M059J (cell line): Measurements from ENCODE around the gene PXDC1. TPM values are rescaled to one million over a fixed set of nuclear protein-coding genes. Genes with fewer than 3 reads are reported as not detected.
"Not testable (repeated sequence)": the region's sequence is repeated elsewhere in the genome, so short reads cannot be mapped to it uniquely, and the experiment has no call there.

Source experiments
- DNase-seq: peaks from one replicate; pipeline ENCODE4 v3.0.0-alpha.2; 2012; ENCODE audit warnings: low read depth
- total RNA-seq: library from RNA; depleted of rRNA; stranded (reverse); fragments of >200 nt; shearing (Covaris generic); gene quantifications from 2 replicates; pipeline ENCODE4 v1.2.3, GENCODE V29; 2014

PXDC1 gene
- total RNA-seq, 1 experiment from 2014 or later: 89.8 TPM

GRCh38 chr6:3732345-3733141, 19.0 kb downstream of the PXDC1 start:
- peak; percentile 78 for DNase-seq

GRCh38 chr6:3731700-3732099, 19.8 kb downstream of the PXDC1 start:
- DNase-seq: no peak

DNA sequence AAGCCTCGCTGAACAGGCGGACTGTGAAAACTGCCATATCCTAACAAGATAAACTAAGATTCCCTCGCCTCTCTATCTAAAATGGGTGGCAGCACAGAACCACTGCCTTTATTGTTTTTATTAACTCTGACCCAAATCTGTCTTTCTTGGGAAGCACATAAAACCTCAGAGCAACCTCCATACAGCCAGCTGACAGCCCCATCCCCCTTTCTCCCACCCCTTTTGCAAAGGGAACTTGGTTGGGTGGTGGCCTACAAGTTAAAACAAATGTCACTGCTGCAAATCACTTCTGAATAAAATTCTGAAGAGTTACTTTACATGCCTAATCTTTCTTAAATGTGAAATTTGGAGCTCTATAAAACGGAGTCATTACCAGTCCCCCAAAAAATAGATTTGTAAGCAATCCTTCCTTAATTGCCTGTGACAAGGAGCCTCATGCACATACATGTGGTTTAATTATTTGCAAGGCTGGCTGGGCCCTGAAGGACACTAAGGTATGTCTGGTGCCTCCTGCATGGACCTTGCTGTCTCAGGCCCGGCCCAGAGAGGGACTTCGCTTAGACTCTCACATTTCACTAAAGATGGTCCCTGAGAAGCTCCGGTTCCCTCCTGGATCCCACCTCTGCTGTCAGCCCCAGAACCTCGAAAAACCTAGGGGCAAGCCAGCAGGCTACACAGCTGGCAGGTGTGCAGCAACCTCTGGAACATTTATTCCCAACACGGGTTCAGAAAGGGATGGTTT, 21.7 kb downstream of the PXDC1 start:
- DNase-seq: no peak

- DNase-seq: no peak
Observed at GRCh38 chr6:3727593-3728108, 23.9 kb downstream of the PXDC1 start.

GRCh38 chr6:3727036-3727435, 24.5 kb downstream of the PXDC1 start:
- no peak for DNase-seq

DNA sequence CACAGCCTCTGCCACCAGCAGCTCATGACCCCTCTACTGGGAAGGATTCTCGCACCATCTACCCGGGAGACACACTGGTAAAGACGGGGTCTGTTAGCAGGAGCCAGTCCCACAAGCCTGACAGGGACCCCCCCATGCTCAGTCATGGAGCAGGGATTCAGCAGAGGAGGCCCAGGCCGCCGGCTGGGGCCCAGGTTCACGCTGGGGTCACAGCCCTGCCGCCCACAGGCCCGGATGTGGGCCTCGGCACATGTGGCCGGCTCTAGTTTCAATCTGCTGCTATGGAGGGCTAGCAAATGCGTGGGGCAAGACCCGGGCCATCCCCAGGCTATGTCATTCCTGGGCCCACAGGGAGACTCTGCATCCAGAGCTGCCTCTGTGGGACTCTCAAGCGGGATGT, 25.1 kb downstream of the PXDC1 start:
- DNase-seq: no peak

DNA sequence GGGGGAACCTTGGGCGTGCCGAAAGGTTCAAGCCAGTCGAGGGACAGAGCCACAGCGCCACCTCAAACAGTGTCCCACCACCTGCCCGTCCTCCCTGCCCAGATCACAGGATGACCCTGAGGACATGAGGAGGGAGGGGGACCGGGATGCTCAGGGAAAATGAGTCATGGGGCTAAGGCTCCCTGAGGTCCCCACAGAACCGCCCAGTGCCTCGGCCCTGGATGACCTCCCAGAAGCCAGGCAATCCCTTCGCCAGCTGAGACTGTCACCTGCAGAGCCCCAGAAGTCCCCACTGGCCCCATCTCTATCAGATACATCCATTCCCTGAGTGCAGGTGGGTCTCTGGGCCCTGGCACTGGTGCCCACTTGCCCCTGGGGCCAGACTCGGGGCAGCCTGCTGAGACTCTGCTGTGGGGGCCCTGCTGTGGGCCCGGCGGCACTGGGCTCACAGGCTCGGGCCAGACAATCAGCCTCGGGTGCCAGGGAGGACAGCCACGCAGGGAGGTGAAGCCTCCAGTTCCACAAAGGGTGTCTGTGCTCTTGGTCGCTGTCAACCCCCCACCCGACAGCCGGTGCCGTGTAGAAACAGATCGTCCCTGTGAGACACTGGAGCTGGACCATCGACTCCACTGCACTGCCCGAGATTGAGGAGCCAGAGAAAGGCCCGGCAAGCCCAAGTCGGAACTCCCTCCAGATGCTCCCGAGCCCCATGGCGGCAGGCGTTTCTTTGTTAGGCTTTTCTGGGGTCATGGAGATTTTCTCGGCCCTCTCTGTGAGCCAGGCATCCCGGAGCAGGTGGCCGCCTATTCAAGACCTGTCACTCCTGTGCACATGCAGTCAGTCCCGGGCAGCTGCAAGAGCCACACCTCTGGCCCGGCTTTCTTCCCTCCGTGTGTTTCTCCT, 26.1 kb downstream of the PXDC1 start:
- no peak for DNase-seq

DNA sequence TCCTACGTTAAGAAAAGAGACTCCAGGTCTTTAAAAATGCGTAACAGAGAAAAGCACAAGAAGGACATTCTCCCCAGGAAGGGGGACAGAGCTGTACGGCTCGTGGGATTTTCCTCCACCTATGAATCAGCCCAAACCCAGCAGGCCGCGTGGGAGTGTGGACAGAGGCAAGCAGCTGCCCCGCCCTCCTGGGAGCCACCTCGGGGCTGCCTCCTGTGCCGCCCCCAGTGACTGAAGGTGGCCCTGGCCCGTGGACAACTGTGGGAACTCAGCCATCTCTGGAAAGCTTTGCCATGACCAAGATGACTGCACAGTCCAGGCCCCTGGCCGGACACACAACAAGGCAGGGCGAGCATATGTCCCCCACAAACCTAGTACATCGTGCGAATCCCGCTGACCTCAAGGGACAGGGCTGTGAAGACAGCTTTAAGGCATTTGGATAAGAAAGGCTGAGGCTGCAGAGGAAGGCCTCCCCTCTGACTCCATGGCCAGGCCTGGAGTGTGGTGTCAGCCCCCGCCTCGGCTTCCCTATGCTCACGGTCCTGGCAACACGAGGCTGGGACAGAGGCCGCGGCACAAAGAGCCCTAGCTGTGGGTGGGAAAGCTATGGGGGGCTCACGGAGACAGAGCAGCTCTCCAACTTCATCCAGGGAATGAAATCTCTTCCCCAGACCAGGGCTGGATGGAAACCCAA, 26.9 kb downstream of the PXDC1 start:
- DNase-seq: no peak

GRCh38 chr6:3723966-3724365, 27.5 kb downstream of the PXDC1 start:
- no peak for DNase-seq

DNA sequence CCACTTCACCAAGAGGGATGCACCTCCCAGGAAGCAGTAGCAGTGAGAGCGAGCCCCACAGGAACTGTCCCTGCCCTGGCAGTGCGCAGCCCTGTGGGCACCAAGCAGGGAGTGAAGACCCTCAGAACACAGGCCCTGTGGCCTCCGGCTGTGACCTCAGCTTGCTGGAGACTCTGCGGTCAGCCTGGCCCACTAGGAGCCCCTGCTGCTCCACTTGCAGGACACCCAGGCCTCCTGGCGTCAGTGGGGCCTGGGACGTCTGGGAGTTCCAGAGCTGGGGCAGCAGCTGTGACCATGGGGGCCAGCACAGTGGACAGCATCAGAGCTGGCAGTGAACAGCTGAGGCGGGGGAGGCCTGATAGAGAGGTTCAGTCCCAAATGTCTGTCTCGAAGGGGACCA, 28.3 kb downstream of the PXDC1 start:
- no peak for DNase-seq

DNA sequence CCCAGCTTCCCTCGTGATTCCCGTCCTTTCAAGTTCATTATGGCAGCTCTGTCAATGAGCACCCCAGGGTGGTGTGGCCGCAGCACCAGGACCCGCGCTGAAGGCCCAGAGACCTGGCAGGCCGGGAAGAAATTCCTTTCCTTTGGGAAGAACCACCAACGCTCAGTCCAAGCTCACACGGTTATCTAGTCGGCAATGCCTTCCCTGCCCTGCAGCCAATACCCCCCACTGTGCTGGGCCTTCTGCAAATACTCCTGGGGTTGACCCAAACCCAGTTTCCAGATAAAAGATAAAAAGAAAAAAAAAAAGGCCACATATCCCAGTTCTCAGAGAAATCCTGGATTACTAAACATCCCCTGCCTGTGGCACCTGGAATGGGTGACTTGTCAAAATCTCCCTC, 28.7 kb downstream of the PXDC1 start:
- no peak for DNase-seq

- no peak for DNase-seq
Observed at GRCh38 chr6:3721810-3722621, 29.5 kb downstream of the PXDC1 start.

GRCh38 chr6:3720770-3721169, 30.7 kb downstream of the PXDC1 start:
- DNase-seq: not testable (repeated sequence)

DNA sequence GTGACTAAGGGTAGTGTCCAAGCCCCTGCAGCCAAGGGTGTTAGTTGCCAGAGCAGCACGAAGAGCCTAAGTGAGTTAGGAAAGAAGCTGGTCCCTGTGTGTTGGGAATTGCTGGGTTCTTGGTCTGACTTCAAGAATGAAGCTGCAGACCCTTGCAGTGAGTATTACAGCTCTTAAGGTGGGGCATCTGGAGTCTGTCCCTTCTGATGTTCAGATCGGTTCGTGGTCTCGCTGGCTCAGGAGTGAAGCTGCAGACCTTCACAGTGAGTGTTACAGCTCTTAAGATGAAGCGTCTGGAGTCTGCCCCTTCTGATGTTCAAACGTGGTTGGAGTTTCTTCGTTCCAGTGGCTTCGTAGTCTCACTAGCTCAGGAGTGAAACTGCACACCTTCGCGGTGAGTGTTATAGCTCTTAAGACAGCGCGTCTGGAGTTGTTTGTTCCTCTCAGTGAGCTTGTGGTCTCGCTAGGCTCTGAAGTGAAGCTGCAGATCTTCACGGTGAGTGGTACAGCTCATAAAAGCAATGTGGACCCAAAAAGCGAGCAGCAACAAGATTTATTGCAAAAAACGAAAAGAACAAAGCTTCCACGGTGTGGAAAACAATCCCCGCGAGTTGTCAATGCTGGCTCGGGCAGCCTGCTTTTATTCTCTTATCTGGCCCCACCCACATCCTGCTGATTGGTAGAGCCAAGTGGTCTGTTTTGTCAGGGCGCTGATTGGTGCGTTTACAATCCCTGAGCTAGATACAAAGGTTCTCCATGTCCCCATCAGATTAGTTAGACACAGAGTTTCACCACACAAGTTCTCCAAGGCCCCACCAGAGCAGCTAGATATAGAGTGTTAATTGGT, 31.8 kb downstream of the PXDC1 start:
- DNase-seq: no peak

DNA sequence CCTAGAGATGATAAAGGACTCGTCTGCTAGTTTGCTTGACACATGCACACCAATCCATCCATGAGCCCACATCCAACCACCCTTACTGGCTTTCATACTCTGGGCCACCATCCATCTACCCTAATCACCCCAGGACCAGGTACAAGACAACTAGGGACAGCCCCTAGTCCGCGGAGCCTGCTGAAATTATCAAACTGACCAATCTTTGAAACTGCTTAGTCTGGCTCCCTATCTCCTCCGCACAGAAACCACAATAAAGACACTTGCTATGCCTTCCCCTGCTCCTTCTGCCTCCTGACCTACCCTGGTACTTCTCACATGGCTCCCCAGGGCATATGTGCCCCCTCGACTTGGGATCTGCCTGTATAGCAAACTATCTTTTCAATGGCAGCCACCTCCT, 33.1 kb downstream of the PXDC1 start:
- no peak for DNase-seq

- no peak for DNase-seq
Observed at GRCh38 chr6:3715285-3715684, 36.2 kb downstream of the PXDC1 start.

DNA sequence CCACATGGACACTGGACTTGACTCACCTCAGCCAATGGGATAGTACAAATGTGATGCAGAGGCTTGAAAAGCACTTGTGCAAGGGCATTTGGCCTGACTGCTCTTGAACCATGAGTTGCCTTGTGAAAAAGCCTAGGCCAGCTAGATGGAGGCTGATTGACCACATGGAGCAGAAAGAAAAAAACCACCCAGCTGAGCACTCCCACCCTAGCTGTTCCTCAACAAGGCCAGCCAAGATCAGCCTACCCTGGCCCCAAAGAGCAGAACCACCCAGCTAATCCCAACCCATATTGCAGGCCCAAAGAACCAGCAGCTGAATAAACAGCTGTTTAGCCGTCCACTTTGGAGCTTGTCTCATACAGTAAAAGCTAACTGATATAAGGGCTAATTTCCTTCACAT, 36.7 kb downstream of the PXDC1 start:
- DNase-seq: no peak

GRCh38 chr6:3714111-3714510, 37.4 kb downstream of the PXDC1 start:
- no peak for DNase-seq

- no peak for DNase-seq
Observed at GRCh38 chr6:3712827-3713665, 38.5 kb downstream of the PXDC1 start.
